Caco-2 (cell line): ENCODE measurements around the gene RFTN1. TPM values are rescaled to one million over a fixed set of nuclear protein-coding genes. Genes with fewer than 3 reads are reported as not detected.

Source experiments
- BruUV-seq: library from RNA; stranded (reverse); fragments of 400-500 nt; replicated peaks from 2 replicates; lab custom pipeline; 2021; lab: Mats Ljungman, UMichigan
- CTCF ChIA-PET: fragments of 300-600 bp; sonication (Branson Sonifier 250); formaldehyde crosslinking; loops from one replicate; lab custom pipeline; 2022; ENCODE audit warnings: antibody characterized with exemption; lab: Charles Lee
- POLR2A ChIA-PET: fragments of 300-600 bp; sonication (Branson Sonifier 250); formaldehyde crosslinking; loops from one replicate; lab custom pipeline; 2022; ENCODE audit warnings: antibody characterized with exemption; lab: Charles Lee
- DNase-seq, 2 experiments: peaks; one replicate each; pipeline versions ENCODE4 v3.0.0 to v3.0.0-alpha.2; 2020 to 2022
- H3K27me3 ChIP-seq: replicated peaks from 2 replicates; pipeline ENCODE4 v1.6.0; 2011; ENCODE audit warnings: low read length; ENCODE audit not compliant: control insufficient read depth, insufficient read depth
- H3K36me3 ChIP-seq: 2 replicates; pipeline ENCODE4 v1.5.1; 2011; ENCODE audit warnings: low read length; ENCODE audit not compliant: control insufficient read depth, insufficient read depth
- H3K4me1 ChIP-seq: fragments of 250-450 bp; sonication (Bioruptor Pico); 2 replicates; pipeline ENCODE4 v1.5.1; 2020; ENCODE audit warnings: mild to moderate bottlenecking
- H3K4me3 ChIP-seq: 2 replicates; pipeline ENCODE4 v1.5.1; 2011; ENCODE audit warnings: low read depth, mild to moderate bottlenecking, control low read depth, low read length
- H3K9me3 ChIP-seq: fragments of 250-450 bp; sonication (Bioruptor Pico); 2 replicates; pipeline ENCODE4 v1.5.1; 2020; ENCODE audit warnings: mild to moderate bottlenecking, moderate library complexity
- H3K27ac Mint-ChIP-seq: one replicate; pipeline ENCODE4 v1.8.0; 2022; ENCODE audit warnings: mixed read lengths; ENCODE audit not compliant: unreplicated experiment
- H3K27me3 Mint-ChIP-seq: one replicate; pipeline ENCODE4 v1.8.0; 2022; ENCODE audit warnings: mixed read lengths; ENCODE audit not compliant: insufficient read depth, unreplicated experiment
- H3K36me3 Mint-ChIP-seq: one replicate; pipeline ENCODE4 v1.8.0; 2022; ENCODE audit warnings: mild to moderate bottlenecking, mixed read lengths; ENCODE audit not compliant: insufficient read depth, unreplicated experiment
- H3K4me1 Mint-ChIP-seq: one replicate; pipeline ENCODE4 v1.8.0; 2022; ENCODE audit warnings: low read depth, mixed read lengths; ENCODE audit not compliant: unreplicated experiment
- H3K4me3 Mint-ChIP-seq: one replicate; pipeline ENCODE4 v1.8.0; 2022; ENCODE audit warnings: mild to moderate bottlenecking, moderate library complexity, mixed read lengths; ENCODE audit not compliant: unreplicated experiment
- H3K9me3 Mint-ChIP-seq: one replicate; pipeline ENCODE4 v1.8.0; 2022; ENCODE audit warnings: mixed read lengths; ENCODE audit not compliant: unreplicated experiment
- intact Hi-C: fragments of 100-400 bp; cut with micrococcal nuclease; formaldehyde crosslinking; loops from one replicate; pipeline ENCODE4 v1.10.0; 2022; ENCODE audit not compliant: unreplicated experiment
- total RNA-seq: library from RNA; stranded (reverse); gene quantifications from 2 replicates; pipeline ENCODE4 v1.2.3, GENCODE V29; 2022
- TF ChIP-seq, protein P1 (sequence below), 2 experiments: fragments of 200-600 bp in 1 of 2; IDR thresholded peaks; 1 replicate in 1 of 2; 2 replicates in 1 of 2; pipeline versions ENCODE4 v1.5.1 to v1.8.0; 2011 to 2022; ENCODE audit warnings: antibody characterized with exemption in 1 of 2, control low read depth in 1 of 2, inconsistent platforms in 1 of 2, low read depth in 1 of 2, low read length in 1 of 2, mild to moderate bottlenecking in 1 of 2, moderate library complexity in 1 of 2; ENCODE audit not compliant: insufficient read depth in 1 of 2, severe bottlenecking in 1 of 2, unreplicated experiment in 1 of 2

RFTN1 gene
- total RNA-seq, 1 experiment from 2014 or later: 10.2 TPM

DNA sequence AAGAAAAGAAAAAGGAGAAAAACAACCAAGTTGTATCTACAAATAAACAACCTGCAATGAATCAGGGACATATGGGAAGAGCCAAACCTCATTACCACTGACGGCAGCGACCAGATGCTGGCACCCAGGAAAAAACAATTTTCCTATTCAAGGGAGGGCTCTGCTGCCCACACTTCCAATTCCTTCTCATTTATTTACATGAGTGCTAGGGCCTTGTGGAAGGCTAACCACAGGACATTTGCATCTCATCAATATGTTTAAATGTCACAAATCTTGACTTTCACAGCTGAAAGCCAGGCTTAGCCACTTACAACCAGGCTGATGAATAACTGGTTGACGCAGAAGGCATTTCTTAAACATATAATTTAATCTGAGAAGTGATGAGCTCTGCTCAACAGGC lies 36.0 kb downstream of the RFTN1 start:
- intact Hi-C loops: no loop called here
- Histone ChIP-seq H3K27me3 (no peaks in the 10 kb centered on the region), H3K4me3 (no peak overlapping the region), H3K36me3 (no peaks in the 10 kb centered on the region), H3K4me1 (peaks cover 60% of the 10 kb centered on the region), H3K9me3 (0 out of 2 replicates have a peak, but pooled peaks cover 4% of the 10 kb centered on the region)
- peaks cover 26% of the 10 kb centered on the region for H3K4me1 Mint-ChIP-seq
- H3K36me3 Mint-ChIP-seq: peaks cover 8% of the 10 kb centered on the region
- ChIA-PET POLR2A (no interaction called here), CTCF (no interaction called here)
- H3K27ac Mint-ChIP-seq: no peak overlapping the region
- BruUV-seq: no TSS peak
- H3K9me3 Mint-ChIP-seq: peaks cover 19% of the 10 kb centered on the region
- H3K4me3 Mint-ChIP-seq: no peak overlapping the region
- no peaks in the 10 kb centered on the region for H3K27me3 Mint-ChIP-seq
- TF ChIP-seq, protein P1, sequence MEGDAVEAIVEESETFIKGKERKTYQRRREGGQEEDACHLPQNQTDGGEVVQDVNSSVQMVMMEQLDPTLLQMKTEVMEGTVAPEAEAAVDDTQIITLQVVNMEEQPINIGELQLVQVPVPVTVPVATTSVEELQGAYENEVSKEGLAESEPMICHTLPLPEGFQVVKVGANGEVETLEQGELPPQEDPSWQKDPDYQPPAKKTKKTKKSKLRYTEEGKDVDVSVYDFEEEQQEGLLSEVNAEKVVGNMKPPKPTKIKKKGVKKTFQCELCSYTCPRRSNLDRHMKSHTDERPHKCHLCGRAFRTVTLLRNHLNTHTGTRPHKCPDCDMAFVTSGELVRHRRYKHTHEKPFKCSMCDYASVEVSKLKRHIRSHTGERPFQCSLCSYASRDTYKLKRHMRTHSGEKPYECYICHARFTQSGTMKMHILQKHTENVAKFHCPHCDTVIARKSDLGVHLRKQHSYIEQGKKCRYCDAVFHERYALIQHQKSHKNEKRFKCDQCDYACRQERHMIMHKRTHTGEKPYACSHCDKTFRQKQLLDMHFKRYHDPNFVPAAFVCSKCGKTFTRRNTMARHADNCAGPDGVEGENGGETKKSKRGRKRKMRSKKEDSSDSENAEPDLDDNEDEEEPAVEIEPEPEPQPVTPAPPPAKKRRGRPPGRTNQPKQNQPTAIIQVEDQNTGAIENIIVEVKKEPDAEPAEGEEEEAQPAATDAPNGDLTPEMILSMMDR (IDR thresholded peaks at IDR 0.05; ENCODE audit: insufficient read depth in 1 of 2, low read depth in 1 of 2, low read length in 1 of 2, severe bottlenecking in 1 of 2, unreplicated experiment in 1 of 2): no peak
- DNase-seq: no peak

DNA sequence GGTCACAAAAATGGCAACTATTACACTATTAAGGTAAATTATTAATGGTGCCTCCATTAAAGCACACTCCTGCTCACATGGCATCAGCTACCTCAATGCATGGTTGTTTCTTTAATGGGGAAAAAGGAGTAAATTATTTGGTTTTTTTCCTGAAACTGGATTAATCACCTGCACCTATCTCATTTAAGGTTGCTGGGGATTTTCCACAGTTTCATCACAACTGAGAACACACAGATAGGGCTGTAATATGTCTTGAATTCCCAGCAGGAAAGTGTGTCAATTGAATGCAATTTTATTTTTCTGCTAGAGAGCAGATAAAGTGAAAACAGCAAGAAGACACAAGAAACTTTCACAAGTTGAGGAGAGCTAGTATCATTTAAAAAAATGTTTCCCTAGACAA lies 36.4 kb downstream of the RFTN1 start:
- Mint-ChIP-seq H3K27me3 (no peaks in the 10 kb centered on the region), H3K4me1 (peaks cover 26% of the 10 kb centered on the region), H3K4me3 (no peak overlapping the region), H3K36me3 (peaks cover 8% of the 10 kb centered on the region), H3K27ac (no peak overlapping the region), H3K9me3 (peaks cover 19% of the 10 kb centered on the region)
- POLR2A ChIA-PET: no interaction called here
- CTCF ChIA-PET: no interaction called here
- H3K4me3 ChIP-seq: no peak overlapping the region
- no peaks in the 10 kb centered on the region for H3K27me3 ChIP-seq
- H3K9me3 ChIP-seq: 0 out of 2 replicates have a peak, but pooled peaks cover 4% of the 10 kb centered on the region
- no peak for DNase-seq
- TF ChIP-seq, protein P1 (IDR thresholded peaks at IDR 0.05; ENCODE audit: insufficient read depth in 1 of 2, low read depth in 1 of 2, low read length in 1 of 2, severe bottlenecking in 1 of 2, unreplicated experiment in 1 of 2): no peak
- H3K4me1 ChIP-seq: peaks cover 55% of the 10 kb centered on the region
- intact Hi-C loops: no loop called here
- no peaks in the 10 kb centered on the region for H3K36me3 ChIP-seq
- BruUV-seq: no TSS peak

DNA sequence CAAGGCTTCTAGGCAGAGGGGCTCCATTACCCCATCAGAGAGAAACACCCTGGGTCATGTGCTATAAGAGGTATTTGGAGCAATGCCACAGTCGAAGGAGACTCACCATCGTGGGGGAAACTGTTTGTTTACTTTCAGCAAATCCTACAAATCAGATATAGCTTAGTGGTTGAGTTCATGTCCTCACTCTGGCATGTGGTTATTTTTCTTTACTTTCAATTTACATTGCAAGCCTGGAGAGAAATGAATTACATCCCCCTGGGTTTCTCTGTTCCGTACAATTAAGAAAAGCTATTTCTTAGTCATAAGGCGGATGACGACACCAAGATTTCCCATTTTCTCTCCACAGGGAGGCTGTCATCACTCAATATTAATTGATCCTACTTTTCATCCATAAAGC lies 36.9 kb downstream of the RFTN1 start:
- no peaks in the 10 kb centered on the region for H3K27me3 Mint-ChIP-seq
- BruUV-seq: no TSS peak
- Histone ChIP-seq H3K9me3 (0 out of 2 replicates have a peak, but pooled peaks cover 4% of the 10 kb centered on the region), H3K27me3 (no peaks in the 10 kb centered on the region), H3K4me3 (no peak overlapping the region), H3K36me3 (no peaks in the 10 kb centered on the region), H3K4me1 (peaks cover 51% of the 10 kb centered on the region)
- H3K4me3 Mint-ChIP-seq: no peak overlapping the region
- POLR2A ChIA-PET: no interaction called here
- intact Hi-C loops: no loop called here
- H3K27ac Mint-ChIP-seq: no peak overlapping the region
- H3K4me1 Mint-ChIP-seq: peaks cover 24% of the 10 kb centered on the region
- CTCF ChIA-PET: no interaction called here
- no peak for DNase-seq
- TF ChIP-seq, protein P1 (IDR thresholded peaks at IDR 0.05; ENCODE audit: insufficient read depth in 1 of 2, low read depth in 1 of 2, low read length in 1 of 2, severe bottlenecking in 1 of 2, unreplicated experiment in 1 of 2): no peak
- H3K36me3 Mint-ChIP-seq: peaks cover 8% of the 10 kb centered on the region
- H3K9me3 Mint-ChIP-seq: peaks cover 19% of the 10 kb centered on the region
